Immature natural killer cell (primary cell): ENCODE results near the gene PADI1. TPM values are rescaled to one million over a fixed set of nuclear protein-coding genes. Genes with fewer than 3 reads are reported as not detected.

ENCODE experiments used
- DNase-seq, 3 donors: peaks; one replicate each; pipeline ENCODE4 v3.0.0; 2022; ENCODE audit warnings: mixed read lengths in 1 of 3
- H3K27ac Mint-ChIP-seq, 6 donors: one replicate each; pipeline ENCODE4 v1.8.0; 2020; ENCODE audit warnings: mixed read lengths in 6 of 6, mild to moderate bottlenecking in 5 of 6, inconsistent platforms in 4 of 6, moderate library complexity in 3 of 6
- H3K27me3 Mint-ChIP-seq, 3 donors: one replicate each; pipeline ENCODE4 v1.8.0; 2020 to 2021; ENCODE audit warnings: low read depth in 3 of 3, mild to moderate bottlenecking in 3 of 3, mixed read lengths in 3 of 3, moderate library complexity in 3 of 3, inconsistent platforms in 1 of 3
- H3K36me3 Mint-ChIP-seq, 3 donors: one replicate each; pipeline ENCODE4 v1.8.0; 2020; ENCODE audit warnings: mixed read lengths in 3 of 3, inconsistent platforms in 2 of 3, mild to moderate bottlenecking in 2 of 3
- H3K4me1 Mint-ChIP-seq, 2 donors: one replicate each; pipeline ENCODE4 v1.8.0; 2020; ENCODE audit warnings: inconsistent platforms in 2 of 2, mild to moderate bottlenecking in 2 of 2, mixed read lengths in 2 of 2, moderate library complexity in 1 of 2
- H3K4me3 Mint-ChIP-seq, 5 donors: one replicate each; pipeline ENCODE4 v1.8.0; 2020; ENCODE audit warnings: mild to moderate bottlenecking in 5 of 5, mixed read lengths in 5 of 5, inconsistent platforms in 3 of 5, moderate library complexity in 3 of 5
- H3K9me3 Mint-ChIP-seq, 6 donors: one replicate each; pipeline ENCODE4 v1.8.0; 2020; ENCODE audit warnings: mild to moderate bottlenecking in 6 of 6, mixed read lengths in 6 of 6, inconsistent platforms in 4 of 6, moderate library complexity in 3 of 6
- polyA plus RNA-seq, 3 donors: library from polyadenylated mRNA; unstranded; fragments of 300-500 nt; fragmentation: Illumina TruSeq; gene quantifications; one replicate each; pipeline ENCODE4 v1.2.3, GENCODE V29; 2021

The PADI1 gene
- polyA plus RNA-seq, 3 donors from 2014 or later, result not detected

DNA sequence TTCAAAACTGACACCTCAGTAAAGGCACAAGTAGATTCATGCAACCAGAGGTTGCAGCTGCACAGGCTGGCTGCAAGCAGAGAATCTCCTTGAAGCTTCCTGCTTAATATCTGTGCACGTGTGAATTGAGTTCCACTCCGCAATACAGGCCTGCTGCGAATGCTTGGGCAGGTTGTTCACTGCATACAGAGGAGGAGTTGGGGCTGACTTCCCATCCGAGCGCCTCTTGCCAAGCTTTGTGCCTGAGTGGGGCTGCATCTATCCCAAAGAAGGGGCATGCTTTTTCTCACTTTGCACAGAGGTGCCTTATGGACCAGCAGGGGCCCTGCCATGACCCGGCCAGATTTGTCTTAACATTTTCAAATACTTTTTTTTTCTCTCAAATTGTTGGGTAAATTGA lies 17.9 kb upstream of the PADI1 start:
- Mint-ChIP-seq H3K4me3 (no peak overlapping the region), H3K36me3 (no peaks in the 10 kb centered on the region), H3K4me1 (peaks cover 3 to 14% of the 10 kb centered on the region in 2 donors), H3K27me3 (peaks cover 0 to 6% (median 3%) of the 10 kb centered on the region in 3 donors), H3K9me3 (peaks cover 0 to 4% (median 0%) of the 10 kb centered on the region in 6 donors), H3K27ac (peak overlapping the region in 1 of 6 donors; percentile 73)
- no peak for DNase-seq

DNA sequence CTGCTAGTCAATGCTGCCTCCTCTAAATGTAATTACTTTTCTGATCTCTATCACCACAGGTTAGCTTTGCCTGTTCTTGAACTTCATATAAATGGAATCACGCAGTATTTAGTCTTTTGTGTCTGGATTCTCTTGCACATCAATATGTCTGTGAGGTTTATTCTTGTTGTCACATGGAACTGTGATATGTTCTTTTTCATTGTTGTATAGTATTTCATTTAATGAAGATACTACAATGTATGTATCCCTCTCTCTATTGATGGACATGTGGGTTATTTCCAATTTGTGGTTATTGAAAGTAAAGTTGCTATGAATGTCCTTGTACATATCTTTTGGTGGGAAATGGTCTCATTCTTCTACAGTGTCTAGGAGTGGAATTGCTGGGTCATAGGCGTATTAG lies 16.7 kb upstream of the PADI1 start:
- Mint-ChIP-seq H3K9me3 (peaks cover 0 to 4% (median 0%) of the 10 kb centered on the region in 6 donors), H3K4me3 (no peak overlapping the region), H3K36me3 (no peaks in the 10 kb centered on the region), H3K4me1 (peaks cover 0 to 11% of the 10 kb centered on the region in 2 donors), H3K27ac (no peak overlapping the region), H3K27me3 (peaks cover 0 to 6% (median 3%) of the 10 kb centered on the region in 3 donors)
- DNase-seq, result no peak

GRCh38 chr1:17188889-17189631 lies 15.9 kb upstream of the PADI1 start:
- peaks cover 0 to 4% (median 0%) of the 10 kb centered on the region in 6 donors for H3K9me3 Mint-ChIP-seq
- H3K4me3 Mint-ChIP-seq, result no peak overlapping the region
- H3K4me1 Mint-ChIP-seq, result peaks cover 0 to 9% of the 10 kb centered on the region in 2 donors
- DNase-seq, result no peak
- no peak overlapping the region for H3K27ac Mint-ChIP-seq
- peaks cover 0 to 6% (median 3%) of the 10 kb centered on the region in 3 donors for H3K27me3 Mint-ChIP-seq
- no peaks in the 10 kb centered on the region for H3K36me3 Mint-ChIP-seq

- Mint-ChIP-seq H3K27me3 (peaks cover 2 to 9% (median 5%) of the 10 kb centered on the region in 3 donors), H3K27ac (no peak overlapping the region), H3K36me3 (no peaks in the 10 kb centered on the region), H3K4me3 (no peak overlapping the region), H3K4me1 (peaks cover 0 to 9% of the 10 kb centered on the region in 2 donors), H3K9me3 (peaks cover 0 to 4% (median 0%) of the 10 kb centered on the region in 6 donors)
- no peak for DNase-seq
Observed at GRCh38 chr1:17189632-17189990, 15.3 kb upstream of the PADI1 start.

DNA sequence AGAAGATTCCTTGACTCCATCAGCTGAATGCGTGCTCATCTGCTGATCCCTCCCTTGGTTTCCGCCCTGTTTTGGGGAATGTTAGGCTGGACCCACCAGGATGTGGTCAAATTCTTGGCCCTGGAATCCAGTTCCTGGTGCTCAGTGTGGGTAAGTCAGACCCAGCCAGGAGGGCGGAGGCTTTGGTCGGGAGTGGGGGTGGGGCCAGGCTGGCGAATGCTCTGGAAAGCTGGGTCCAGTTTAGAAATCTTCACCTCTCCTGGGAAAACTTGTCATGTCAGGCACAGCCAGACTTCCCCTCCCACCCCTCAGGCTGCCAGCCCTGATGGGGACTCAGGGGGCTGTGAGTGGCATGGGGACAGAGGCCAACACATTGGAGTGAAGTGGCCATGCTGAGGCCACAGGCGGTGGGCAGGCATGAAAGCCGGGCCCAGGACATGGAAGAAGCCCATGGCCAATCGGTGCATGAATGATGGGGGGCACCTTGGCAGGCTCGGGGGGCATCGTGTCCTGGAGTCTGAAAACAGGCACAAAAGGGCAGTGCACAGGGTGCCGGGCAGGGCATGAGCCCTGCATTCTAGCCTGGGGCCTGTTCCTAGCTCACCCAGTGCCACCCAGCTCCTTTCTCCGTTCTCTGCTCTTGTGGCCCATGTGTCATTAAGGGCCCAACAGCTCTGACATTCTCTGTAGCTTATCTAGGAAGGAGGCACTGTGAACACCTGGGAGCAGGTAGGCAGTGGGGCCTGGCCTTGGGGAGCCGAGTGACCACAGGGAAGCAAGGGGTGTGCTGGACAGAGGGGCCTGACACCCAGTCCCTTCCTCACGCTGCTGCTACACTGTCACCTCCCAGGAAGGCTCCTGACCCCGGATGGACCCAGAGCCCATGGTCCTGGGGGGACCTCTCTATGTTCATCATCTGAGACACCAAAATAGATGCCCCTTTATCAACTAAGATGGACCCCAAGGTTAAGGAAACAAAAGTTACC lies 14.6 kb upstream of the PADI1 start:
- no peak for DNase-seq
- no peak overlapping the region for H3K4me3 Mint-ChIP-seq
- H3K27me3 Mint-ChIP-seq, result peaks cover 2 to 9% (median 5%) of the 10 kb centered on the region in 3 donors
- peaks cover 0 to 9% of the 10 kb centered on the region in 2 donors for H3K4me1 Mint-ChIP-seq
- H3K36me3 Mint-ChIP-seq, result no peaks in the 10 kb centered on the region
- no peak overlapping the region for H3K27ac Mint-ChIP-seq
- H3K9me3 Mint-ChIP-seq, result peaks cover 0 to 4% (median 0%) of the 10 kb centered on the region in 6 donors

DNA sequence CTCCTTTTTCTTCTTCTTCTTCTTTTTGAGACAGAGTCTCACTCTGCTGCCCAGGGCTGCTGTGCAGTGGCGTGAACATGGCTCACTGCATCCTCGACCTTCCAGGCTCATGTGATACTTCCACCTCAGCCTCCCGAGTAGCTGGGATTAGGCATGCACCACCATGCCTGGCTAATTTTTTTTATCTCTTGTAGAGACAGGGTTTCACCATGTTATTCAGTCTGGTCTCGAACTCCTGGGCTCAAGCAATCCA lies 13.0 kb upstream of the PADI1 start:
- no peak for DNase-seq
- Mint-ChIP-seq H3K4me3 (no peak overlapping the region), H3K4me1 (peaks cover 0 to 2% of the 10 kb centered on the region in 2 donors), H3K27me3 (peaks cover 2 to 9% (median 2%) of the 10 kb centered on the region in 3 donors), H3K9me3 (peaks cover 0 to 4% (median 0%) of the 10 kb centered on the region in 6 donors), H3K36me3 (no peaks in the 10 kb centered on the region), H3K27ac (peak overlapping the region in 1 of 6 donors; percentile 73)

DNA sequence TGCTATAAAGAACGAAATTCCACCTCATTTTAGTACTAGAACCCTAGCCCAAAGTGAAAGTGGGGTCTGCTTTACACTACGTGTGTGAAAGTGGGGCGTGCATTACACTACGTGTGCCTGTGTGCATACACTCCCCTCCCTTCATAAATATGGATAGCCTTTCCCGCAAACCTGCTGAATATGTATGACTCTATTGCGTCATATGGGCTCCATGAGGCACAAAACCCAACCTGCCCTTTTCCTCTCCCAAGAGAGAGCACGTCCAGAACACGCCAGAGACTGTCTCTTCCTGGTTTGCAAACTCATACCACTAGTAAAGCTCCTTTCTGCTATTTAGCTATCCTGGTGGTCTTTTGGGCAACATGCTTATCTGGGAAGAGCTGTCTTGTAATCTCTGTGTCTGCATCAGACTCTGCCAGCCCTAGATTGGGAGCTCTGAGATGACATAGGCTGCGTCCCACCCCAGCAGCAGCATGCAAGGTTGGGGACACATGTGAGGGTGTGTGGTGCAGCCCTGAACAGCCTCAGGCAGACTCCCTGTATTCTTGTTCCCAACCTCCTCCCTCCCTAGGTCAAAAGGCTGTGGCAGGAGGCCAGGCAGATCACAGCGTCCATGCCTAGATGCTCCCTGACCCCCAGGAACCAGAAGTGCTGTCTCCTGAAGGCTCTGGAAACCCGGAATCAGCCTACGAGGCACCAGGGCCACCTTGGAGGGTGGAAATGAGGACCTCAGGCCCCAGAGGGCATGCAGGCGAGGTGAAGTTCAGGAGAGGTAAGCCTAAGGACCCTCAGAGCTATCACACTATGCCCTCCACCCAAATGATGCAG lies 12.3 kb upstream of the PADI1 start:
- peaks cover 0 to 2% of the 10 kb centered on the region in 2 donors for H3K4me1 Mint-ChIP-seq
- no peak overlapping the region for H3K4me3 Mint-ChIP-seq
- no peak for DNase-seq
- H3K27me3 Mint-ChIP-seq, result peaks cover 2 to 9% (median 2%) of the 10 kb centered on the region in 3 donors
- H3K36me3 Mint-ChIP-seq, result no peaks in the 10 kb centered on the region
- peaks cover 0 to 4% (median 0%) of the 10 kb centered on the region in 6 donors for H3K9me3 Mint-ChIP-seq
- H3K27ac Mint-ChIP-seq, result no peak overlapping the region

DNA sequence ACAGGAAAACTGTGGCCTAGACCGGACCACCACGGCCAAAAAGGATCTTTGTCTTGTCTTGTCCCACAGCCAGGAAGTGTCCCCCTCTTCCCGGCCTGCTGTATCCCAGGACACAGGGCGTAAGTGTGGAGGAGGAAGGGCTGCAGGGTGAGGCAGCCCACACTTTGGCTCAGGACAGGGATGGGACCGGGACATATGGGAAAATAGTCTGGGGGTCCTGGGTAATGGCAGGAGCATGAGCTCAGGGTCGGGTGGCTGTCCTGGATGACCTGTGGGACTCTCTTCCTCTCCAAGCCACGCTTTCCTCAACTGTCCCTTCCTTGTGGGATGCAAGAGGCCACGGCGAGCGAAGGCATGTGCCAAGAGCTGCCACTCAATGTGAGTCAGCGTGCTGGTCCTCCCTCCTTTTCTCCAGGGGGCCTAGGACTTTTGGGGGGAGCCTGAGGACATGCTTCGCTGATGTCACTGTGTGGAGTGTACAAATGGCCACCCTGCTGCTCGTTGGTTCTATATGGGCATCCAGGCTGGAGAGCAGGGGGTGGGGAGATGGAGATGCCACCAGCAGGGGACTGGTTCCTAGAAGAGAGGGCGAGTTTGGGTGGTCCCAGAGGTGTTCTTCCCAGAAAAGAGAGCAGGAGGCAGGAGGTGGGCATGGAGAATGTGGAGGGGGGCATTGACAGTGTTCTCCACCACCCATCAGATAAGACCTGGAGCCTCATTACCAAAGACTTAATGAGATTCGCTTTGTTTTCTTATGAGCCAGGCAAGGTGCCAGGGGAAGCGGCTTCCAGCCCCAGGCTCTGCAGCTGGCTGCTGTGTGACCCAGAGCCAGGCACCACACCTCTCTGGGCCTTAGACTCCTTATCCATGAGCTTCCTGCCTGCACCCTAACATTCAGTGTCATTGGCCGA lies 11.5 kb upstream of the PADI1 start:
- Mint-ChIP-seq H3K9me3 (peaks cover 0 to under 1% (median 0%) of the 10 kb centered on the region in 6 donors), H3K27ac (no peak overlapping the region), H3K4me3 (no peak overlapping the region), H3K4me1 (peaks cover 0 to 2% of the 10 kb centered on the region in 2 donors), H3K27me3 (peaks cover 2 to 9% (median 2%) of the 10 kb centered on the region in 3 donors), H3K36me3 (no peaks in the 10 kb centered on the region)
- DNase-seq, result no peak

- DNase-seq, result no peak
- no peaks in the 10 kb centered on the region for H3K36me3 Mint-ChIP-seq
- H3K27ac Mint-ChIP-seq, result peak overlapping the region in 1 of 6 donors; percentile 53
- peaks cover 2 to 9% (median 2%) of the 10 kb centered on the region in 3 donors for H3K27me3 Mint-ChIP-seq
- H3K4me1 Mint-ChIP-seq, result peaks cover 0 to 2% of the 10 kb centered on the region in 2 donors
- H3K9me3 Mint-ChIP-seq, result no peaks in the 10 kb centered on the region
- no peak overlapping the region for H3K4me3 Mint-ChIP-seq
Observed at GRCh38 chr1:17194133-17194475, 10.8 kb upstream of the PADI1 start.

DNA sequence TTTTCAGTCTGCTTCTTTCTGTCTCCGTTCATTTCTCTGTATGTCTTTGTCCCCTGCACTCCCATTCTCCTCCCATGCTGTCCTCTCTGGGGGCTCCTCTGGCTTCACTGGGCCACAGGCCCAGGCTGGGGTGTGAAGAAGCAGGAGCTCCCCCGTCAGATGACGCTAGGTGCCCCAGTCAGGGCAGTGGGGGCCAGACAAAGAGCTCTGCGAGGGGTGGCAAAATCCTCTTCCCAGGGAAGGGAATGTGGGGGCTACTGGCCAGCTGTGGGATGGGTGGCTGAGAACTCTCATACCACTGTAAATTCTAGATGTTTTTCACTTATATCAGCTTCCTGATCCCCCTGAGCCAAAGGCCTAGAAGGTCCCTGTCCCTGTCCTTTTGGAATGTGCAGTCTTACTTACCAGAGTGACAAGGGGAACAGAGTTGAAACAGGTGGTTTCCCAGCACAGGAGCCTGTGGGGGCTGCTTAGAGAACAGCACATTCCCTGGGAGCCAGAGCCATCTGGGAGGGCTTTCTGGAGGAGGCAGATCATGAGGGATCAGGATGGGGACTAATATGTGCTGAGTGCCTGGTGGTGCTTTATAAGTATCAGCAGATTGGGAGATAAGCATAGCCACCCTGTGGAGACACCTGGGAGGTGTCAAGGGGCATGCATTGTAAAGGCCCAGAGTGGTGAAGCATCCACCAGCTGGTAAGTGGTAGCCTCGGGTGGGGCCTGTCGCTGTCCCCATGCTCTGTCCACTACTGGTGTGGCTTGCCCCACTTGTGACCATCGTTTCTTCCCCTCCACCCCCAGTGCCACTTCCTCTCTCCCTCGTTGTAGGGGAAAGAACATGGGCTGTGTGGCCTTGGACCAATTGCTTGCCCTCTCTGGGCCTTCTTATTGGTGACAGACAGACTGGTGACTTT lies 10.1 kb upstream of the PADI1 start:
- H3K27ac Mint-ChIP-seq, result peak overlapping the region in 1 of 6 donors; percentile 53

GRCh38 chr1:17195731-17196130 lies 9.2 kb upstream of the PADI1 start:
- DNase-seq, result no peak

More for the DNA sequence above, 10.1 kb upstream of the PADI1 start:
- DNase-seq, result no peak
- H3K27me3 Mint-ChIP-seq, result peaks cover 2 to 9% (median 2%) of the 10 kb centered on the region in 3 donors
- peaks cover 0 to 2% of the 10 kb centered on the region in 2 donors for H3K4me1 Mint-ChIP-seq
- H3K4me3 Mint-ChIP-seq, result no peak overlapping the region
- H3K9me3 Mint-ChIP-seq, result no peaks in the 10 kb centered on the region
- H3K36me3 Mint-ChIP-seq, result no peaks in the 10 kb centered on the region

More at GRCh38 chr1:17195731-17196130, 9.2 kb upstream of the PADI1 start:
- Mint-ChIP-seq H3K4me3 (no peak overlapping the region), H3K4me1 (peaks cover 0 to 2% of the 10 kb centered on the region in 2 donors), H3K36me3 (no peaks in the 10 kb centered on the region), H3K27me3 (peaks cover 2 to 9% (median 6%) of the 10 kb centered on the region in 3 donors), H3K27ac (no peak overlapping the region), H3K9me3 (no peaks in the 10 kb centered on the region)
